Body of pancreas (tissue), 4 donors: ENCODE measurements around the gene WWOX.

Experiments used
- POLR2A ChIP-seq, 3 donors: fragments of 450-650 bp; IDR thresholded peaks; one replicate each; pipeline ENCODE4 v1.6.1; 2016; ENCODE audit warnings: antibody characterized with exemption in 3 of 3, mild to moderate bottlenecking in 2 of 3
- TF ChIP-seq, protein P1 (sequence below), 7 experiments: fragments of 450-650 bp in 4 of 7; fragments of 200-600 bp in 3 of 7; sonication (generic) in 3 of 7; IDR thresholded peaks; one replicate each; pipeline ENCODE4 v1.5.1; 2016 to 2019; ENCODE audit warnings: antibody characterized with exemption in 7 of 7

DNA sequence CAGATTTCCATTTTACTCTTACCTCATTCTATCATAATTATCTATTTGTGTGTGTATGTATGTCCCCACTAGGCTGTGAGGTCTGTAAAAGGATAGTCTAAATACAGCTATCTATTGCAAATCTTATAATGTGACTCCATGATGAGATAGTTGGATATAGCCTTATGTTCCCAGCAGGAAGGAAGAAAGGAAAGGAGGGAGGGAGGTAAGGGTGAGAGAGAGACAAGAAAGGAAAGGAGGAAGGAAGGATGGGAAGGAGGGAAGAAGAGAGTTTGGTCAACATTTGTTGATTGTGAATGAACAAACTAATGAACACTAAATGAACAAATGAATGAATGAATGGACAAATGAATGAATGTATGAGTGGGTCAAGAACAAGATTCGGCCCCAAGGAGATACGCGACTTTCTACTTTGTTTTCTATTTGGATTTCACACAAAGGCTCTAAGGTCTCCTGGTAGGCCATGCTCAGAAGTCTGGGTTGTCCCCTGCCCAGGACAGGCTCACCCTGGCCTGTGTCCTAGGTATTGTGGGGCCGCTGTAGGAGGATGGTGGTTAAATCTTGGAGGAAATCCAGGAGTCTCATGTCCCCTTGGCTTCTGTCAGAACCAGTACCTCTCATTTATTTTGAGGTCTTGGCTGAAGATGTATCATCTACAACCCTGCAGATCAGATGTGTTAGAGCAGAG, 195.2 kb downstream of the WWOX start:
- TF ChIP-seq POLR2A (IDR thresholded peaks at IDR 0.05): no peak
- TF ChIP-seq, protein P1, sequence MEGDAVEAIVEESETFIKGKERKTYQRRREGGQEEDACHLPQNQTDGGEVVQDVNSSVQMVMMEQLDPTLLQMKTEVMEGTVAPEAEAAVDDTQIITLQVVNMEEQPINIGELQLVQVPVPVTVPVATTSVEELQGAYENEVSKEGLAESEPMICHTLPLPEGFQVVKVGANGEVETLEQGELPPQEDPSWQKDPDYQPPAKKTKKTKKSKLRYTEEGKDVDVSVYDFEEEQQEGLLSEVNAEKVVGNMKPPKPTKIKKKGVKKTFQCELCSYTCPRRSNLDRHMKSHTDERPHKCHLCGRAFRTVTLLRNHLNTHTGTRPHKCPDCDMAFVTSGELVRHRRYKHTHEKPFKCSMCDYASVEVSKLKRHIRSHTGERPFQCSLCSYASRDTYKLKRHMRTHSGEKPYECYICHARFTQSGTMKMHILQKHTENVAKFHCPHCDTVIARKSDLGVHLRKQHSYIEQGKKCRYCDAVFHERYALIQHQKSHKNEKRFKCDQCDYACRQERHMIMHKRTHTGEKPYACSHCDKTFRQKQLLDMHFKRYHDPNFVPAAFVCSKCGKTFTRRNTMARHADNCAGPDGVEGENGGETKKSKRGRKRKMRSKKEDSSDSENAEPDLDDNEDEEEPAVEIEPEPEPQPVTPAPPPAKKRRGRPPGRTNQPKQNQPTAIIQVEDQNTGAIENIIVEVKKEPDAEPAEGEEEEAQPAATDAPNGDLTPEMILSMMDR (IDR thresholded peaks at IDR 0.05): no peak
